ENCODE data around the gene ACER3.
"Not testable (repeated sequence)": the region's sequence is repeated elsewhere in the genome, so short reads cannot be mapped to it uniquely, and the experiment has no call there.

Gene ACER3

DNA sequence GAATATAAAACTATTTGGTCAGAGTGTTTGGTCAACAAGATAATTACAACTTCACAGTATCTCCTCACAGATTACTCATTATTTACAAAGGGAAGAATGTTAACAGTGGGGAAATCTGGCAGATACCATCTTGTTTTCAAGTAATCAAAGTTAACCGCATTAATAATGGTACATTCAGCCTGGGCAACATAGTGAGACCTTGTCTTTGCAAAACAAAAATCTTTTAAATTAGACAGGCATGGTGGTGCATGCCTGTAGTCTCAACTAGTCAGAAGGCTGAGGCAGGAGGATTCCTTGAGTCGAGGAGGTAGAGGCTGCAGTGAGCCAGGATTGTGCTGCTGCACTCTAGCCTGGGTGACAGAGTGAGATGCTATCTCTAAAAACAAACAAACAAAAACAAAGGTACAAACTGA, 78.5 kb downstream of the ACER3 start:
- DNase-seq (ENCODE audit: low read depth) = no peak
- H3K9me3 ChIP-seq (ENCODE audit: control insufficient read depth, low read length) = peaks cover 23% of the 10 kb centered on the region
- H3K27me3 ChIP-seq (replicated peaks; ENCODE audit: control insufficient read depth, insufficient read depth, low read length) = no peaks in the 10 kb centered on the region
- no peak overlapping the region for H3K9ac ChIP-seq (ENCODE audit: low read length)
- H3K36me3 ChIP-seq (ENCODE audit: control insufficient read depth, insufficient read depth, low read length, severe bottlenecking) = peaks cover 21% of the 10 kb centered on the region
- H3K4me3 ChIP-seq (ENCODE audit: low read length) = no peak overlapping the region
- H3K4me1 ChIP-seq (ENCODE audit: control insufficient read depth, insufficient read depth, low read length) = no peaks in the 10 kb centered on the region

DNA sequence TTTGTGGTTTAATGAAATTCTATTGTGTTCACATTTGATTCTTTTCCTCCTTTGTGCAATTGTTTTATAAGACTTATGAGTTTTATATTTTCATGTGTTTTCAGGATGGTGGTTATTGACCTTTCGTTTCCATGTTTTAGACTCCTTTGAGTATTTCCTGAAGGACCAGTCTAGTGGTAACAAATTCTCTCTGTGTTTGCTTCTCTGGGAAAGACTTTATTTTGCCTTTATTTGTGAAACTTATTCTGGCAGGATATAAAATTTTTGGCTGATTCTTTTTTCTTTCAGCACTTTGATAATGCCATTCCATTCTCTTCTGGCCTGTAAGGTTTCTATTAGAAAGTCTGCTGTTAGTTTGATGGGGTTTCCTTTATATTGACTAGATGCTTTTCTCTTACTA, 83.5 kb downstream of the ACER3 start:
- no peaks in the 10 kb centered on the region for H3K4me1 ChIP-seq (ENCODE audit: control insufficient read depth, insufficient read depth, low read length)
- H3K36me3 ChIP-seq (ENCODE audit: control insufficient read depth, insufficient read depth, low read length, severe bottlenecking) = peaks cover 3% of the 10 kb centered on the region
- H3K4me3 ChIP-seq (ENCODE audit: low read length) = no peak overlapping the region
- H3K27me3 ChIP-seq (replicated peaks; ENCODE audit: control insufficient read depth, insufficient read depth, low read length) = no peaks in the 10 kb centered on the region
- H3K9ac ChIP-seq (ENCODE audit: low read length) = no peak overlapping the region
- DNase-seq (ENCODE audit: low read depth) = no peak
- H3K9me3 ChIP-seq (ENCODE audit: control insufficient read depth, low read length) = peaks cover 8% of the 10 kb centered on the region

DNA sequence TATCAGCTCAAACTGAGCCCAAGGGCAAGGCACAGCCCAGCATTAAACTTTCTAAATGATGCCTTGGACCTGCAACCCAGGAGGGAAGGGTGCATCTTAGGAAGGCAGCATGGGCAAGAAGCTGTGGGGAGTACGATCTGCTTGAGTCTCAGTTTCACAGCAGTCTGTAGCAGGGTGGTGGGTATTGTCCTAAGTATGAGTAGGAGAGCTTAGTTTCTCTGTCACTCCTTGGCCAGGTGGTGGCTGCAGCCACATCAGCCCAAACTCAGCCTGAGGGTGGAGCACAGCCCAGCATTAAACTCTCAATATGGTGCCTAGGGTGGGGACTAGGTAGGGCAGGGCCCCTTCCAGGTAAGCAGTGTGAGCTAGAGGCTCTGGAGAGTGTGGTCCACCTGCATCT, 85.5 kb downstream of the ACER3 start:
- H3K4me3 ChIP-seq (ENCODE audit: low read length) = no peak overlapping the region

DNA sequence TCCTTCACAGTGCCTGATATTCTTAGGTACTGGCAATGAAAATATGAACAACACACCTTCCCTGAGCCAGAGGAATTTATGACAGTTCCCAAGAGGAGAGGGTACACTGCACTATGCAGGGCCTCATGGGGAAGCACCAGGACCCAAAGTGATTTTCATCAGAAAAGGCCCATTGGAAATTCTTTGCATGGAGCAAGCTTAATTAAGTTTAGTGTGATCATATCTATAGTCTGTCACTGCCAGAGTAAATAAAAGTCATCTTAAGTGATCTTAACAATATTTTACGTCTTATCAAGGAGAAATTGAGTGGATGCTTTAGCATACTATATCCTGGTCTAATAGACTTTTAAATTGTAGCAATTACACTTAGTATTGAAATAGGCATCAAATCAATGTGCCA, 86.5 kb downstream of the ACER3 start:
- Histone ChIP-seq H3K4me1 (ENCODE audit: control insufficient read depth, insufficient read depth, low read length) (no peaks in the 10 kb centered on the region), H3K4me3 (ENCODE audit: low read length) (no peak overlapping the region), H3K36me3 (ENCODE audit: control insufficient read depth, insufficient read depth, low read length, severe bottlenecking) (no peaks in the 10 kb centered on the region), H3K9me3 (ENCODE audit: control insufficient read depth, low read length) (peaks cover 8% of the 10 kb centered on the region), H3K27me3 (replicated peaks; ENCODE audit: control insufficient read depth, insufficient read depth, low read length) (no peaks in the 10 kb centered on the region), H3K9ac (ENCODE audit: low read length) (no peak overlapping the region)
- no peak for DNase-seq (ENCODE audit: low read depth)

More for the DNA sequence above, 85.5 kb downstream of the ACER3 start:
- H3K9me3 ChIP-seq (ENCODE audit: control insufficient read depth, low read length) = peaks cover 8% of the 10 kb centered on the region
- no peaks in the 10 kb centered on the region for H3K4me1 ChIP-seq (ENCODE audit: control insufficient read depth, insufficient read depth, low read length)
- H3K27me3 ChIP-seq (replicated peaks; ENCODE audit: control insufficient read depth, insufficient read depth, low read length) = no peaks in the 10 kb centered on the region
- no peak for DNase-seq (ENCODE audit: low read depth)
- no peaks in the 10 kb centered on the region for H3K36me3 ChIP-seq (ENCODE audit: control insufficient read depth, insufficient read depth, low read length, severe bottlenecking)
- H3K9ac ChIP-seq (ENCODE audit: low read length) = no peak overlapping the region

DNA sequence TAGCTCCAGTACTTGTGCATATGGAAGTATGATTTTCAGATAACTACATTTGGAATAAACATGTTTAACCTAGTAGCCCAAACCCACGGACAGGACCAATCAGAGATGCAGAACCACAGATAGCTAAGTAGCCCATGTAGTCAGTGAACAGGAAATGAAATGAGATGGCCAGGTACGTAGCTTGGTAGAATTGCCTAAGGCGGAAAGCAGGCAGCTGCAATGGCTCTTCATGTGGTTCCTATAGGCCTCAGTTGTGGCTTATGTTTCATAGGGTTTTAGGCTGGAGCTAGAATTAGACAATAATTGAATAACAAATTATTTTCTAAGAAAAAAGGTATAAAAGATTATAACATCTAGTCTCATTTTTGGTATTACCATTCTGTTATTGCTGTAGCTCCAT, 87.1 kb downstream of the ACER3 start:
- Histone ChIP-seq H3K9ac (ENCODE audit: low read length) (no peak overlapping the region), H3K4me3 (ENCODE audit: low read length) (no peak overlapping the region), H3K36me3 (ENCODE audit: control insufficient read depth, insufficient read depth, low read length, severe bottlenecking) (no peaks in the 10 kb centered on the region), H3K9me3 (ENCODE audit: control insufficient read depth, low read length) (peaks cover 8% of the 10 kb centered on the region), H3K27me3 (replicated peaks; ENCODE audit: control insufficient read depth, insufficient read depth, low read length) (no peaks in the 10 kb centered on the region), H3K4me1 (ENCODE audit: control insufficient read depth, insufficient read depth, low read length) (no peaks in the 10 kb centered on the region)
- no peak for DNase-seq (ENCODE audit: low read depth)

DNA sequence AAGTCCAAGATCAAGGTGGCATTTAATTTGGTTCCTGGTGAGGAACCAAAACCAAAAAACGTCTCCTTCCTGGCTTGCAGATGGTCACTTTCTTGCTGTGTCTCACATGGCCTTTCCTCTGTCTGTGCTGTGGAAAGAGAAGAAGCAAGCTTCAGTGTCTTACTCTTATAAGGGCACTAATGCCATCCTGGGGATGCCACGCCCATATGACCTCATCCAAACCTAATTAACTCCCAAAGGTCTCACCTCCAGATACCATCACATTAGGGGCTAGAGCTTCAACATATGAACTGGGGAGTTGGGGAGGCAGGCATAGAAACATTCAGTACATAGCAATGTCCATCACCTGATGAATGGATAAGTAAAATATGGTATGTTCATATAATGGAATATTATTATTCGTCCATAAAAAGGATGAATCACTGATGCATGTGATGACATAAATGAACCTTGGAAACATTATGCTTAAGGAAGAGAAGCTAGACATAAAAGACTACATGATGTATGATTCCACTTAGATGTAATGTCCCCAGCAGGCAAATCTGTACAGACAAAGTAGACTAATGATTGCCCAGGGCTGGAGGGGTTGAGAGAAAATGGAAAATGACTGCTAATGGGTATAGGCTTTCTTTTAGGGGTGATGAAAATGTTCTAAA, 94.9 kb downstream of the ACER3 start:
- DNase-seq (ENCODE audit: low read depth) = no peak

DNA sequence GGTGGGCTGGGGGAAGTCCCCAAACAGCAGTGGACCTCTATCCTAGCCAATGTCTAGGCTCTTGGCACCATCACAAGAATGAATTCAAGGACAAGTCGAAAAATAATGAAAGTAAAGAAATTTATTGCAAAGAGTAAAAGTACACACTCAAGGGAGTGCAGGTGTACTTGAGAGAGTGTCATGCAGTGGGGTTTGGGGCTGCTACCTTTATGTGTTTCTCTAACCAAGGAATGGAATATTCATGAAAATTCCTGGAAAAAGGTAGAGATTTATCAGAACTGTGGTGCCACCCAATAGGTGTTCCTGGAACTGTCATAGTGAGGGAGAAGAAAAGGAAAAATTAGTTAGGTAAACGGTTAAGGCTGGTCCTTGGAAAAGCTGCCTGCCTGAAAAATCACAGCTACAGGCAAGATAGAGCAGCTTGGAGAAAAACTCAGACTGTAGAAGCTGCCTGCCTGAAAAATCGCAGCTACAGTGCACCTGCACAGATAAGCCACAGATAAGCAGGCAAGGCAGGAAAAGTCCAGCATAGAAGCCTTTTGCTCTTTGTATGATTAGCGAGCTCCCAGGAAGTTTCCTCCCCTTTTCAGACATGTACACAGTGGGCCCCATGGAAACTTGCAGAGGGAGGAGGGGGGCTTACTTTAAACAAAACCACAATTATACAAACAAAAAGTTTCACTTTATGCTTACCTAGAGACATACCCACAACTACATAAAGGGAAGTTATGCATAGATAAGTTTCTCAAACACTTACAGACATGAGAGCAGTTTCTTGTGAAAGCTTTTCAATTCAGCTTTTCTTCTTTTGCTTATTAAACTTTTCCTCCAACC, 102.1 kb downstream of the ACER3 start:
- H3K9me3 ChIP-seq (ENCODE audit: control insufficient read depth, low read length) = no peaks in the 10 kb centered on the region
- no peak for DNase-seq (ENCODE audit: low read depth)
- H3K9ac ChIP-seq (ENCODE audit: low read length) = no peak overlapping the region
- no peaks in the 10 kb centered on the region for H3K4me1 ChIP-seq (ENCODE audit: control insufficient read depth, insufficient read depth, low read length)
- H3K4me3 ChIP-seq (ENCODE audit: low read length) = no peak overlapping the region
- peaks cover 28% of the 10 kb centered on the region for H3K36me3 ChIP-seq (ENCODE audit: control insufficient read depth, insufficient read depth, low read length, severe bottlenecking)
- H3K27me3 ChIP-seq (replicated peaks; ENCODE audit: control insufficient read depth, insufficient read depth, low read length) = no peaks in the 10 kb centered on the region

More for the DNA sequence above, 94.9 kb downstream of the ACER3 start:
- Histone ChIP-seq H3K4me1 (ENCODE audit: control insufficient read depth, insufficient read depth, low read length) (no peaks in the 10 kb centered on the region), H3K9ac (ENCODE audit: low read length) (no peak overlapping the region), H3K36me3 (ENCODE audit: control insufficient read depth, insufficient read depth, low read length, severe bottlenecking) (peaks cover 23% of the 10 kb centered on the region), H3K9me3 (ENCODE audit: control insufficient read depth, low read length) (no peaks in the 10 kb centered on the region), H3K27me3 (replicated peaks; ENCODE audit: control insufficient read depth, insufficient read depth, low read length) (no peaks in the 10 kb centered on the region), H3K4me3 (ENCODE audit: low read length) (no peak overlapping the region)

DNA sequence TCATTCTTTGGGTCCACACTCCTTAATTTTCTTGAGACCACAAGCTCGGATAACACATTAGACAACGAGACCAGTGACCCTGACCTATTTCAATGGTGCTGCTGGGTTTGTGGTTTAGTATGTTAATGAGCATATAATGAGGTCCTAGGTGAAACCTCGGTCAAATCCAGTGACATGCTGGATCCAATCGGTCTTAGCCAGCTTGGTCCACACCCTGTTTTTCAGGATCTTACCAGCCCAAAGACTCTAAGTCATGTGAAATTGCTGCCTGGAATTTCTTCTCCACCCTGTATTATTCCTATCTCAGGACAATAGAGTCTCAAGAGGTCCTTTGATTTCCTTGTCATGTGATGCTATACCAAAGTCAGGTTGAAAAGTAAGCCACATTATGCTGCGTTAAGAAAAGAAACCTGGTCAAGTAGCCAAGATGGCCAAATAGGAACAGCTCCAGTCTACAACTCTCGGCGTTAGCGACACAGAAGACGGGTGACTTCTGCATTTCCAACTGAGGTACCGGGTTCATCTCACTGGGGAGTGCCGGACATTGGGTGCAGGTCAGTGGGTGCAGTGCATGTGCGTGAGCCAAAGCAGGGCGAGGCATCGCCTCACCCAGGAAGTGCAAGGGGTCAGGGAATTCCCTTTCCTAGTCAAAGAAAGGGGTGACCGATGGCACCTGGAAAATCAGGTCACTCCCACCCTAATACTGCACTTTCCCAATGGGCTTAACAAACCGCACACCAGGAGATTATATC, 102.9 kb downstream of the ACER3 start:
- not testable (repeated sequence) for DNase-seq (ENCODE audit: low read depth); H3K27me3 ChIP-seq (replicated peaks; ENCODE audit: control insufficient read depth, insufficient read depth, low read length); H3K9ac ChIP-seq (ENCODE audit: low read length); H3K4me3 ChIP-seq (ENCODE audit: low read length); H3K9me3 ChIP-seq (ENCODE audit: control insufficient read depth, low read length); H3K4me1 ChIP-seq (ENCODE audit: control insufficient read depth, insufficient read depth, low read length)
- H3K36me3 ChIP-seq (ENCODE audit: control insufficient read depth, insufficient read depth, low read length, severe bottlenecking) = peaks cover 28% of the 10 kb centered on the region

DNA sequence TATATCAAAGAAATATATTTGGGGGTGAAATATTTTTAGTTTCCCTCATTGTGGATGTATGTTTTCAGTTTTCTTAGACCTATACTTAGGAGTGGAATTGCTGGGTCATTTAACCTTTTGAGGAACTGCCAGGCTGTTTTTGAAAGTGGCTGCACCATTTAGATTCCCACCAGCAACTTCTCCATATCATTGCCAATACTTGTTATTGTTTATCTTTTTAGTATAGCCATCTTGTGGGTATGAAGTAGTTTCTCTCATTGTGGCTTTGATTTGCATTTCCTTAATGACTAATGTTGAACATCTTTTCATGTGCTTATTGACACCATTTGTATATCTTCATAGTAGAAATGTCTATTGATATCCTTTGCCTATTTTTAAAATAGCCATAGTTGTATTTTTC, 111.3 kb downstream of the ACER3 start:
- no peak for DNase-seq (ENCODE audit: low read depth)
- no peak overlapping the region for H3K9ac ChIP-seq (ENCODE audit: low read length)
- peaks cover 8% of the 10 kb centered on the region for H3K9me3 ChIP-seq (ENCODE audit: control insufficient read depth, low read length)
- H3K36me3 ChIP-seq (ENCODE audit: control insufficient read depth, insufficient read depth, low read length, severe bottlenecking) = peaks cover 16% of the 10 kb centered on the region
- no peaks in the 10 kb centered on the region for H3K27me3 ChIP-seq (replicated peaks; ENCODE audit: control insufficient read depth, insufficient read depth, low read length)
- H3K4me3 ChIP-seq (ENCODE audit: low read length) = no peak overlapping the region
- no peaks in the 10 kb centered on the region for H3K4me1 ChIP-seq (ENCODE audit: control insufficient read depth, insufficient read depth, low read length)

DNA sequence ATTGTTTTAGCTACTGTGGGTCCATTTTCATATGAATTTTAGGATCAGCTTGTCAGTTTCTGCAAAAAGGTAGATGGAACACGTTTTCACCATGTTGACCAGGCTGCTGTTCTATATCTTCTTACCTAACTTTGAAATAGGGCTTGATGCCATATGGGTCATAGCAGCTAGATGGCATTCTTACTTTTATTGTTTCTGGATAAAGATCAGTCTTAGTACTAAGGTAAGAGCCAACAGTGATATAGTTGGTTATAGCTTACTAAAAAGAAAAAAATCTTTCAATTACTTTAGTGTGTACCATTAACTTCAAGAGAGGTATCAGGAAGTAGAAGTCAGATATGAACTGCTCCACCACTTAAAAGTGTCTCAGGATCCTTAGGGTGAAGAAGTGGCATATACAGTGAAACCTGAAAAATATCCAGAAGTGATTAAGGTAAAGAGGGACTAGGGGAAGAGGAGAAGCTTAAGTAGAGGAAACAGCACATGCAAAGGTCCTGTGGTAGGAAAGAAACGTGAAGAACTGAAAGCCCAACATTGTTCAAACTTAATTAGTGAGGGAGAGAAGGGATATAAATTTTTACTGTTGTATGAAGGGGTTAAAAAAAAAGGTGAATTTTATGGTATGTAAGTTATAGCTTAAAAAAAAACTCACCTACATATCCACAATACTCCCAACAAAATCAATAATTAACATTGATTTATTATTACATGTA, 113.6 kb downstream of the ACER3 start:
- Histone ChIP-seq H3K4me3 (ENCODE audit: low read length) (no peak overlapping the region), H3K4me1 (ENCODE audit: control insufficient read depth, insufficient read depth, low read length) (no peaks in the 10 kb centered on the region), H3K9me3 (ENCODE audit: control insufficient read depth, low read length) (peaks cover 8% of the 10 kb centered on the region), H3K9ac (ENCODE audit: low read length) (no peak overlapping the region), H3K27me3 (replicated peaks; ENCODE audit: control insufficient read depth, insufficient read depth, low read length) (no peaks in the 10 kb centered on the region), H3K36me3 (ENCODE audit: control insufficient read depth, insufficient read depth, low read length, severe bottlenecking) (peaks cover 28% of the 10 kb centered on the region)
- no peak for DNase-seq (ENCODE audit: low read depth)

DNA sequence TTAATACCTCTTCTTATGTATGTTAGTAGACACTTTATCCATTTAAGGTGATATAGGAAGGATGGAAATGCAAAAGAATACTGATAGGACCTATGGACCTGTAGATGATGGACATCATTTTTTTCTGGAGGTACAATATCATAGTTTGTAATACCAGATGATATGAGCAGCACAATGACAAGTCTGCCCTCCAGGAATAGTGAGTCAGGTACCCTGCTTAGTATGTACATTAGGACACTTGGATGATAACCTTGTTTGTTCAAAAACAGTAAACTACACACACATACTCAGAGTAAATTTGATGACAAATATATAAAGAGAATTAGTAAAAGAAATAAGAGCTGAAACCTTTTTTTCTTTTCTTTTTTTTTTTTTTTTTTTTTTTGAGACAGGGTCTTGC, 114.8 kb downstream of the ACER3 start:
- Histone ChIP-seq H3K4me1 (ENCODE audit: control insufficient read depth, insufficient read depth, low read length) (no peaks in the 10 kb centered on the region), H3K9me3 (ENCODE audit: control insufficient read depth, low read length) (peaks cover 8% of the 10 kb centered on the region), H3K27me3 (replicated peaks; ENCODE audit: control insufficient read depth, insufficient read depth, low read length) (no peaks in the 10 kb centered on the region), H3K36me3 (ENCODE audit: control insufficient read depth, insufficient read depth, low read length, severe bottlenecking) (peaks cover 25% of the 10 kb centered on the region), H3K9ac (ENCODE audit: low read length) (no peak overlapping the region), H3K4me3 (ENCODE audit: low read length) (no peak overlapping the region)
- DNase-seq (ENCODE audit: low read depth) = no peak

Measured in adipocyte (in vitro differentiated cells).